ENCODE results near the gene IL12RB2. TPM values are rescaled to one million over a fixed set of nuclear protein-coding genes. Genes with fewer than 3 reads are reported as not detected.

Gene IL12RB2
- total RNA-seq, 1 experiment from 2014 or later = not detected

GRCh38 chr1:67346982-67347381 is 39.3 kb downstream of the IL12RB2 start:
- Histone ChIP-seq H2AFZ (ENCODE audit: low read length) (no peak overlapping the region), H3K4me1 (ENCODE audit: low read length) (no peaks in the 10 kb centered on the region), H3K36me3 (ENCODE audit: insufficient read depth, low read length) (no peaks in the 10 kb centered on the region), H3K27me3 (ENCODE audit: low read length) (no peaks in the 10 kb centered on the region), H3K9me2 (replicated peaks; ENCODE audit: insufficient read depth, low read length) (no peaks in the 10 kb centered on the region), H3K4me2 (ENCODE audit: low read depth, low read length, poor library complexity, severe bottlenecking) (no peak overlapping the region), H3K9ac (ENCODE audit: low read length) (no peak overlapping the region), H3K9me3 (ENCODE audit: low read length) (no peaks in the 10 kb centered on the region), H3K79me2 (ENCODE audit: low read length) (no peaks in the 10 kb centered on the region), H3K27ac (ENCODE audit: low read length) (no peak overlapping the region), H4K20me1 (ENCODE audit: insufficient read depth, low read depth, low read length) (peaks cover 24% of the 10 kb centered on the region), H3K4me3 (ENCODE audit: low read length) (no peak overlapping the region)
- no peak for DNase-seq

GRCh38 chr1:67347688-67348472 is 40.2 kb downstream of the IL12RB2 start:
- no peaks in the 10 kb centered on the region for H3K36me3 ChIP-seq (ENCODE audit: insufficient read depth, low read length)
- no peak overlapping the region for H3K4me2 ChIP-seq (ENCODE audit: low read depth, low read length, poor library complexity, severe bottlenecking)
- H3K9me2 ChIP-seq (replicated peaks; ENCODE audit: insufficient read depth, low read length) = no peaks in the 10 kb centered on the region
- no peak overlapping the region for H3K9ac ChIP-seq (ENCODE audit: low read length)
- H3K27ac ChIP-seq (ENCODE audit: low read length) = no peak overlapping the region
- H3K9me3 ChIP-seq (ENCODE audit: low read length) = no peaks in the 10 kb centered on the region
- H3K27me3 ChIP-seq (ENCODE audit: low read length) = no peaks in the 10 kb centered on the region
- H4K20me1 ChIP-seq (ENCODE audit: insufficient read depth, low read depth, low read length) = peaks cover 24% of the 10 kb centered on the region
- no peaks in the 10 kb centered on the region for H3K4me1 ChIP-seq (ENCODE audit: low read length)
- no peaks in the 10 kb centered on the region for H3K79me2 ChIP-seq (ENCODE audit: low read length)
- DNase-seq = peak; percentile 65
- no peak overlapping the region for H3K4me3 ChIP-seq (ENCODE audit: low read length)
- H2AFZ ChIP-seq (ENCODE audit: low read length) = no peak overlapping the region

GRCh38 chr1:67348586-67349252 is 41.0 kb downstream of the IL12RB2 start:
- no peaks in the 10 kb centered on the region for H3K79me2 ChIP-seq (ENCODE audit: low read length)
- no peak overlapping the region for H2AFZ ChIP-seq (ENCODE audit: low read length)
- H3K9ac ChIP-seq (ENCODE audit: low read length) = no peak overlapping the region
- H3K4me3 ChIP-seq (ENCODE audit: low read length) = no peak overlapping the region
- no peak overlapping the region for H3K4me2 ChIP-seq (ENCODE audit: low read depth, low read length, poor library complexity, severe bottlenecking)
- H3K9me3 ChIP-seq (ENCODE audit: low read length) = no peaks in the 10 kb centered on the region
- no peaks in the 10 kb centered on the region for H3K4me1 ChIP-seq (ENCODE audit: low read length)
- no peak for DNase-seq
- no peak overlapping the region for H3K27ac ChIP-seq (ENCODE audit: low read length)
- no peaks in the 10 kb centered on the region for H3K9me2 ChIP-seq (replicated peaks; ENCODE audit: insufficient read depth, low read length)
- no peaks in the 10 kb centered on the region for H3K27me3 ChIP-seq (ENCODE audit: low read length)
- H3K36me3 ChIP-seq (ENCODE audit: insufficient read depth, low read length) = 0 out of 2 replicates have a peak, but pooled peaks cover 1% of the 10 kb centered on the region
- peaks cover 24% of the 10 kb centered on the region for H4K20me1 ChIP-seq (ENCODE audit: insufficient read depth, low read depth, low read length)

GRCh38 chr1:67350783-67351182 is 43.1 kb downstream of the IL12RB2 start:
- Histone ChIP-seq H3K9me2 (replicated peaks; ENCODE audit: insufficient read depth, low read length) (no peaks in the 10 kb centered on the region), H3K4me2 (ENCODE audit: low read depth, low read length, poor library complexity, severe bottlenecking) (no peak overlapping the region), H3K27ac (ENCODE audit: low read length) (no peak overlapping the region), H3K79me2 (ENCODE audit: low read length) (no peaks in the 10 kb centered on the region), H3K27me3 (ENCODE audit: low read length) (no peaks in the 10 kb centered on the region), H3K9ac (ENCODE audit: low read length) (no peak overlapping the region), H4K20me1 (ENCODE audit: insufficient read depth, low read depth, low read length) (peaks cover 25% of the 10 kb centered on the region), H3K9me3 (ENCODE audit: low read length) (no peaks in the 10 kb centered on the region), H3K36me3 (ENCODE audit: insufficient read depth, low read length) (peaks cover 8% of the 10 kb centered on the region), H3K4me1 (ENCODE audit: low read length) (no peaks in the 10 kb centered on the region), H3K4me3 (ENCODE audit: low read length) (no peak overlapping the region), H2AFZ (ENCODE audit: low read length) (no peak overlapping the region)
- no peak for DNase-seq

GRCh38 chr1:67352211-67352610 is 44.5 kb downstream of the IL12RB2 start:
- Histone ChIP-seq H4K20me1 (ENCODE audit: insufficient read depth, low read depth, low read length) (peaks cover 12% of the 10 kb centered on the region; the same call in 1 of the 2 replicates), H3K36me3 (ENCODE audit: insufficient read depth, low read length) (peaks cover 14% of the 10 kb centered on the region), H3K9me2 (replicated peaks; ENCODE audit: insufficient read depth, low read length) (no peaks in the 10 kb centered on the region), H3K27me3 (ENCODE audit: low read length) (no peaks in the 10 kb centered on the region), H3K4me2 (ENCODE audit: low read depth, low read length, poor library complexity, severe bottlenecking) (no peak overlapping the region), H3K4me3 (ENCODE audit: low read length) (no peak overlapping the region), H3K9me3 (ENCODE audit: low read length) (no peaks in the 10 kb centered on the region), H3K27ac (ENCODE audit: low read length) (no peak overlapping the region), H3K9ac (ENCODE audit: low read length) (no peak overlapping the region), H2AFZ (ENCODE audit: low read length) (no peak overlapping the region), H3K79me2 (ENCODE audit: low read length) (no peaks in the 10 kb centered on the region), H3K4me1 (ENCODE audit: low read length) (no peaks in the 10 kb centered on the region)
- DNase-seq = no peak

- no peaks in the 10 kb centered on the region for H3K4me1 ChIP-seq (ENCODE audit: low read length)
- H3K9ac ChIP-seq (ENCODE audit: low read length) = no peak overlapping the region
- H3K79me2 ChIP-seq (ENCODE audit: low read length) = no peaks in the 10 kb centered on the region
- no peak overlapping the region for H3K4me3 ChIP-seq (ENCODE audit: low read length)
- H3K4me2 ChIP-seq (ENCODE audit: low read depth, low read length, poor library complexity, severe bottlenecking) = no peak overlapping the region
- no peaks in the 10 kb centered on the region for H3K9me2 ChIP-seq (replicated peaks; ENCODE audit: insufficient read depth, low read length)
- H3K9me3 ChIP-seq (ENCODE audit: low read length) = no peaks in the 10 kb centered on the region
- no peak overlapping the region for H3K27ac ChIP-seq (ENCODE audit: low read length)
- H3K36me3 ChIP-seq (ENCODE audit: insufficient read depth, low read length) = peaks cover 14% of the 10 kb centered on the region
- no peak overlapping the region for H2AFZ ChIP-seq (ENCODE audit: low read length)
- no peak for DNase-seq
- 0 out of 2 replicates have a peak, but pooled peaks cover 3% of the 10 kb centered on the region for H4K20me1 ChIP-seq (ENCODE audit: insufficient read depth, low read depth, low read length)
- H3K27me3 ChIP-seq (ENCODE audit: low read length) = no peaks in the 10 kb centered on the region
Observed at GRCh38 chr1:67355745-67356424, 48.2 kb downstream of the IL12RB2 start.

GRCh38 chr1:67359592-67359991 is 51.9 kb downstream of the IL12RB2 start:
- Histone ChIP-seq H3K4me1 (ENCODE audit: low read length) (no peaks in the 10 kb centered on the region), H4K20me1 (ENCODE audit: insufficient read depth, low read depth, low read length) (no peaks in the 10 kb centered on the region), H2AFZ (ENCODE audit: low read length) (no peak overlapping the region), H3K9me2 (replicated peaks; ENCODE audit: insufficient read depth, low read length) (no peaks in the 10 kb centered on the region), H3K27ac (ENCODE audit: low read length) (no peak overlapping the region), H3K27me3 (ENCODE audit: low read length) (no peaks in the 10 kb centered on the region), H3K9ac (ENCODE audit: low read length) (no peak overlapping the region), H3K4me2 (ENCODE audit: low read depth, low read length, poor library complexity, severe bottlenecking) (no peak overlapping the region), H3K4me3 (ENCODE audit: low read length) (no peak overlapping the region), H3K9me3 (ENCODE audit: low read length) (no peaks in the 10 kb centered on the region), H3K36me3 (ENCODE audit: insufficient read depth, low read length) (peaks cover 10% of the 10 kb centered on the region), H3K79me2 (ENCODE audit: low read length) (no peaks in the 10 kb centered on the region)
- DNase-seq = no peak

GRCh38 chr1:67361641-67362040 is 54.0 kb downstream of the IL12RB2 start:
- Histone ChIP-seq H3K4me2 (ENCODE audit: low read depth, low read length, poor library complexity, severe bottlenecking) (no peak overlapping the region), H3K79me2 (ENCODE audit: low read length) (no peaks in the 10 kb centered on the region), H3K4me1 (ENCODE audit: low read length) (no peaks in the 10 kb centered on the region), H3K4me3 (ENCODE audit: low read length) (no peak overlapping the region), H3K9me3 (ENCODE audit: low read length) (no peaks in the 10 kb centered on the region), H3K9me2 (replicated peaks; ENCODE audit: insufficient read depth, low read length) (no peaks in the 10 kb centered on the region), H3K27ac (ENCODE audit: low read length) (no peak overlapping the region), H3K9ac (ENCODE audit: low read length) (no peak overlapping the region), H3K27me3 (ENCODE audit: low read length) (no peaks in the 10 kb centered on the region), H2AFZ (ENCODE audit: low read length) (no peak overlapping the region), H3K36me3 (ENCODE audit: insufficient read depth, low read length) (peaks cover 6% of the 10 kb centered on the region; the same call in 1 of the 2 replicates), H4K20me1 (ENCODE audit: insufficient read depth, low read depth, low read length) (no peaks in the 10 kb centered on the region)
- no peak for DNase-seq
